IMR-90 (cell line): ENCODE results near the gene SOST. TPM values are rescaled to one million over a fixed set of nuclear protein-coding genes. Genes with fewer than 3 reads are reported as not detected.

Experiments
- ATAC-seq: fragments of 200-7000 bp; cut with Tn5 transposase; 2 replicates; pipeline ENCODE4 v1.9.1; 2020; ENCODE audit warnings: low read depth, mild to moderate bottlenecking, moderate library complexity
- BruUV-seq: library from RNA; stranded (reverse); fragments of 400-500 nt; replicated peaks from 2 replicates; lab custom pipeline; 2021; lab: Mats Ljungman, UMichigan
- CTCF ChIA-PET: fragments of 300-600 bp; formaldehyde crosslinking; extraction: SDS; loops from one replicate; lab custom pipeline; 2021; ENCODE audit warnings: antibody characterized with exemption; lab: Yijun Ruan, JAX
- POLR2A ChIA-PET: fragments of 300-600 bp; sonication (Branson Sonifier 250); formaldehyde crosslinking; loops from one replicate; lab custom pipeline; 2022; ENCODE audit warnings: antibody characterized with exemption; ENCODE audit not compliant: unreplicated experiment; lab: Charles Lee
- DNase-seq: peaks from one replicate; pipeline ENCODE4 v3.0.0; 2013
- H2AFZ ChIP-seq: replicated peaks from 2 replicates; pipeline ENCODE3; 2013; ENCODE audit warnings: low read length, mild to moderate bottlenecking; ENCODE audit not compliant: poor library complexity
- H2AK5ac ChIP-seq: 2 replicates; pipeline ENCODE4 v1.6.1; 2013; ENCODE audit warnings: low read depth, low read length, inconsistent platforms
- H2AK9ac ChIP-seq: replicated peaks from 2 replicates; pipeline ENCODE3; 2013; ENCODE audit warnings: mild to moderate bottlenecking, low read depth, low read length, moderate library complexity; ENCODE audit not compliant: poor library complexity
- H2BK120ac ChIP-seq: 2 replicates; pipeline ENCODE4 v1.6.1; 2013; ENCODE audit warnings: low read depth, low read length, inconsistent platforms
- H2BK15ac ChIP-seq: 3 replicates; pipeline ENCODE4 v1.6.1; 2013; ENCODE audit warnings: low read depth, low read length, inconsistent platforms
- H2BK20ac ChIP-seq: 2 replicates; pipeline ENCODE4 v1.6.1; 2013; ENCODE audit warnings: low read depth, mild to moderate bottlenecking, inconsistent platforms, low read length, moderate library complexity
- H2BK5ac ChIP-seq: 2 replicates; pipeline ENCODE4 v1.6.1; 2013; ENCODE audit warnings: mild to moderate bottlenecking, low read depth, low read length, inconsistent platforms; ENCODE audit not compliant: poor library complexity, severe bottlenecking
- H3K14ac ChIP-seq: replicated peaks from 2 replicates; pipeline ENCODE4 v1.6.1; 2013; ENCODE audit warnings: low read depth, low read length, inconsistent platforms
- H3K18ac ChIP-seq: 2 replicates; pipeline ENCODE4 v1.6.1; 2013; ENCODE audit warnings: low read depth, low read length, control low read depth
- H3K23ac ChIP-seq: 2 replicates; pipeline ENCODE4 v1.6.1; 2013; ENCODE audit warnings: low read depth, low read length, inconsistent platforms
- H3K27ac ChIP-seq: 2 replicates; pipeline ENCODE4 v1.5.1; 2013; ENCODE audit warnings: mild to moderate bottlenecking, control low read depth, low read length; ENCODE audit not compliant: insufficient read depth
- H3K27me3 ChIP-seq: 2 replicates; pipeline ENCODE4 v1.6.1; 2013; ENCODE audit warnings: low read length; ENCODE audit not compliant: control insufficient read depth, insufficient read depth
- H3K36me3 ChIP-seq: 2 replicates; pipeline ENCODE4 v1.6.1; 2013; ENCODE audit warnings: low read length, mixed read lengths; ENCODE audit not compliant: control insufficient read depth, insufficient read depth
- H3K4ac ChIP-seq: 2 replicates; pipeline ENCODE4 v1.6.1; 2013; ENCODE audit warnings: low read depth, low read length, inconsistent platforms
- H3K4me1 ChIP-seq: 2 replicates; pipeline ENCODE4 v1.6.1; 2013; ENCODE audit warnings: low read length, mixed read lengths; ENCODE audit not compliant: control insufficient read depth, insufficient read depth
- H3K4me2 ChIP-seq: 2 replicates; pipeline ENCODE4 v1.6.1; 2013; ENCODE audit warnings: low read depth, mild to moderate bottlenecking, control low read depth, low read length, moderate library complexity
- H3K4me3 ChIP-seq: 2 replicates; pipeline ENCODE4 v1.5.1; 2013; ENCODE audit warnings: low read depth, mild to moderate bottlenecking, control low read depth, low read length, moderate library complexity; ENCODE audit not compliant: insufficient read depth
- H3K56ac ChIP-seq: 2 replicates; pipeline ENCODE4 v1.6.1; 2013; ENCODE audit warnings: low read length, inconsistent platforms; ENCODE audit not compliant: insufficient read depth; ENCODE audit errors: extremely low read depth
- H3K79me1 ChIP-seq, 2 experiments: 2 replicates each; pipeline ENCODE4 v1.6.1; 2013; ENCODE audit warnings: low read length in 2 of 2, inconsistent platforms in 1 of 2, low read depth in 1 of 2
- H3K9ac ChIP-seq: 2 replicates; pipeline ENCODE4 v1.6.1; 2013; ENCODE audit warnings: low read depth, low read length, control low read depth
- H3K9me1 ChIP-seq: 2 replicates; pipeline ENCODE4 v1.6.1; 2013; ENCODE audit warnings: low read length, inconsistent platforms; ENCODE audit not compliant: insufficient read depth
- H3K9me3 ChIP-seq: 2 replicates; pipeline ENCODE4 v1.6.1; 2013; ENCODE audit warnings: low read length; ENCODE audit not compliant: control insufficient read depth, insufficient read depth
- H4K20me1 ChIP-seq: 2 replicates; pipeline ENCODE4 v1.6.1; 2013; ENCODE audit warnings: low read length, inconsistent platforms; ENCODE audit not compliant: insufficient read depth
- H4K5ac ChIP-seq: 2 replicates; pipeline ENCODE4 v1.6.1; 2013; ENCODE audit warnings: mild to moderate bottlenecking, low read depth, low read length, control low read depth
- H4K8ac ChIP-seq, 2 experiments: 2 replicates each; pipeline ENCODE4 v1.6.1; 2013; ENCODE audit warnings: low read depth in 2 of 2, low read length in 2 of 2, control low read depth in 1 of 2, inconsistent platforms in 1 of 2
- H4K91ac ChIP-seq: 2 replicates; pipeline ENCODE4 v1.6.1; 2013; ENCODE audit warnings: low read depth, low read length, inconsistent platforms; ENCODE audit not compliant: insufficient read depth
- CEBPB ChIP-seq: IDR thresholded peaks from 2 replicates; pipeline ENCODE4 v1.6.1; 2012; ENCODE audit warnings: low read depth, low read length, improper control_type of control experiment
- CHD1 ChIP-seq: IDR thresholded peaks from 2 replicates; pipeline ENCODE4 v1.6.1; 2012; ENCODE audit warnings: low read depth, low read length, improper control_type of control experiment
- FOS ChIP-seq: fragments of 150-350 bp; IDR thresholded peaks from 2 replicates; pipeline ENCODE4 v1.6.1; 2016; ENCODE audit warnings: low read depth, low read length
- MAFK ChIP-seq: IDR thresholded peaks from 2 replicates; pipeline ENCODE4 v1.6.1; 2012; ENCODE audit warnings: low read depth, low read length, improper control_type of control experiment
- MAZ ChIP-seq: IDR thresholded peaks from 2 replicates; pipeline ENCODE4 v1.6.1; 2012; ENCODE audit warnings: low read depth, mild to moderate bottlenecking, low read length, improper control_type of control experiment, moderate library complexity, borderline replicate concordance
- MXI1 ChIP-seq: IDR thresholded peaks from 2 replicates; pipeline ENCODE4 v1.6.1; 2012; ENCODE audit warnings: low read depth, mild to moderate bottlenecking, low read length, moderate library complexity, borderline replicate concordance
- NFE2L2 ChIP-seq: fragments of 150-350 bp; IDR thresholded peaks from 2 replicates; pipeline ENCODE4 v1.6.1; 2016; ENCODE audit warnings: low read depth, mild to moderate bottlenecking, low read length
- RAD21 ChIP-seq: IDR thresholded peaks from 2 replicates; pipeline ENCODE4 v1.6.1; 2012; ENCODE audit warnings: low read length, improper control_type of control experiment
- RCOR1 ChIP-seq: IDR thresholded peaks from 2 replicates; pipeline ENCODE4 v1.6.1; 2012; ENCODE audit warnings: mild to moderate bottlenecking, low read length, improper control_type of control experiment; ENCODE audit not compliant: insufficient replicate concordance
- SMC3 ChIP-seq: fragments of 150-350 bp; IDR thresholded peaks from 2 replicates; pipeline ENCODE4 v1.6.1; 2016; ENCODE audit warnings: low read depth, mild to moderate bottlenecking, antibody characterized with exemption, low read length, moderate library complexity
- WGBS, 2 experiments: methylation state at CpG; one replicate each; pipeline versions ENCODE4 v1.1.5 to v1.1.7; 2013; ENCODE audit warnings: missing lambda C conversion rate in 2 of 2; ENCODE audit not compliant: insufficient read length in 1 of 2; ENCODE audit errors: extremely low coverage in 2 of 2; 5-methylcytosine and 5-hydroxymethylcytosine counted together
- dilution Hi-C: fragments of 300-500 bp; cut with HindIII; formaldehyde crosslinking; loops from one replicate; pipeline ENCODE4 v1.14.3; 2018; ENCODE audit warnings: low sequenced_read_pairs; ENCODE audit not compliant: unreplicated experiment
- in situ Hi-C: fragments of 300-500 bp; cut with MboI; formaldehyde crosslinking; loops from 3 replicates; pipeline ENCODE4 v1.14.3; 2019; ENCODE audit warnings: low sequenced_read_pairs, inconsistent platforms, mixed read lengths
- intact Hi-C: fragments of 100-400 bp; cut with micrococcal nuclease; formaldehyde crosslinking; loops from 2 replicates; pipeline ENCODE4 v1.10.0; 2022
- polyA plus RNA-seq, 3 experiments: library from polyadenylated mRNA; depleted of rRNA; stranded (reverse); fragments of >200 nt; gene quantifications; 2 replicates each; pipeline ENCODE4 v1.2.3, GENCODE V29; 2012; ENCODE audit warnings: low replicate concordance in 1 of 3
- total RNA-seq: library from RNA; depleted of rRNA; stranded (reverse); fragments of >200 nt; gene quantifications from 2 replicates; pipeline ENCODE4 v1.2.3, GENCODE V29; 2012
- TF ChIP-seq, protein P1 (sequence below): fragments of 150-350 bp; IDR thresholded peaks from 2 replicates; pipeline ENCODE4 v1.6.1; 2016; ENCODE audit warnings: low read depth, mild to moderate bottlenecking, low read length, moderate library complexity, borderline replicate concordance
- TF ChIP-seq, protein P2 (sequence below): fragments of 150-350 bp; IDR thresholded peaks from 2 replicates; pipeline ENCODE4 v1.6.1; 2017; ENCODE audit warnings: mild to moderate bottlenecking, antibody characterized with exemption, low read length, low read depth

The SOST gene
- total and polyA plus RNA-seq, 2 of the 4 experiments (the other 2 are of a cell fraction) = not detected

DNA sequence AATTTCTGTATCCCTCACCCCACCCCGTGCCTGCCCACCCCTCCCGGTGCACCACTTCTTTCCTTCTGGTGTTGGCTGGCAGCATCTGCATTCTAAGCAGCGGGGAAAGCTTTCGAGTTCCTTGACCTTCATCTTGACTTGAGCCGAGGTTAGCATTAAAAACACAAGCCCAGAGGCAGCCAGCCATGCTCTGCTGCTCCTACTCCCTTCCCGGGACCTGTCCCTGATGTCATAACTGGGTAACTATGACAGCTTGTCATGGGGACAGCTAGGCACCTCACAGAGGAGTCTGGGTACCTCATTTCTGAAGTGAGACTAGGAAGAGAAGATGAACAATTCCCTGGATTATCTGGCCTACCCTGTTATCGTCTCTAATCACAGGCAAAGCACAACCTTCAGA is 21.5 kb upstream of the SOST start, which contains the start of gene CFAP97D1:
Gene CFAP97D1, plus strand, starts transcription at position 301 of the 400 bp plus-strand sequence. Its CDS starts 28 bp downstream, at position 329.
- peak within 1 kb of the TSS; percentile 66; the same call in 1 of the 2 replicates for H3K27ac ChIP-seq
- CTCF ChIA-PET = no interaction called here

More for the DNA sequence above, 21.5 kb upstream of the SOST start, which contains the start of gene CFAP97D1:
- no TSS peak for BruUV-seq
- H4K8ac ChIP-seq = peak within 1 kb of the TSS; percentile 87 to 91; a peak in 3 of 4 replicates
- TF ChIP-seq MAZ (no peak), MXI1 (no peak), RCOR1 (no peak), NFE2L2 (no peak), CHD1 (no peak), FOS (no peak), RAD21 (no peak), CEBPB (no peak), SMC3 (no peak), MAFK (no peak)
- TF ChIP-seq, protein P1, sequence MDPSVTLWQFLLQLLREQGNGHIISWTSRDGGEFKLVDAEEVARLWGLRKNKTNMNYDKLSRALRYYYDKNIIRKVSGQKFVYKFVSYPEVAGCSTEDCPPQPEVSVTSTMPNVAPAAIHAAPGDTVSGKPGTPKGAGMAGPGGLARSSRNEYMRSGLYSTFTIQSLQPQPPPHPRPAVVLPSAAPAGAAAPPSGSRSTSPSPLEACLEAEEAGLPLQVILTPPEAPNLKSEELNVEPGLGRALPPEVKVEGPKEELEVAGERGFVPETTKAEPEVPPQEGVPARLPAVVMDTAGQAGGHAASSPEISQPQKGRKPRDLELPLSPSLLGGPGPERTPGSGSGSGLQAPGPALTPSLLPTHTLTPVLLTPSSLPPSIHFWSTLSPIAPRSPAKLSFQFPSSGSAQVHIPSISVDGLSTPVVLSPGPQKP = no peak
- TF ChIP-seq, protein P2, sequence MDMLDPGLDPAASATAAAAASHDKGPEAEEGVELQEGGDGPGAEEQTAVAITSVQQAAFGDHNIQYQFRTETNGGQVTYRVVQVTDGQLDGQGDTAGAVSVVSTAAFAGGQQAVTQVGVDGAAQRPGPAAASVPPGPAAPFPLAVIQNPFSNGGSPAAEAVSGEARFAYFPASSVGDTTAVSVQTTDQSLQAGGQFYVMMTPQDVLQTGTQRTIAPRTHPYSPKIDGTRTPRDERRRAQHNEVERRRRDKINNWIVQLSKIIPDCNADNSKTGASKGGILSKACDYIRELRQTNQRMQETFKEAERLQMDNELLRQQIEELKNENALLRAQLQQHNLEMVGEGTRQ = no peak
- no peak within 1 kb of the TSS; the same call in 2 of the 3 replicates for H2BK15ac ChIP-seq
- POLR2A ChIA-PET = no interaction called here
- H3K4me2 ChIP-seq = peak within 1 kb of the TSS; percentile 93
- peaks cover 23% of the 10 kb centered on the region for H3K9me1 ChIP-seq
- H4K20me1 ChIP-seq = peaks cover 21% of the 10 kb centered on the region
- intact Hi-C loops (loop anchor here (5.0 kb wide), 2 partner anchors 67 to 382 kb away; partner anchors contain the start of gene CD300LG), dilution Hi-C loops (no loop called here), in situ Hi-C loops (no loop called here)
- no peak for ATAC-seq
- peak within 1 kb of the TSS; percentile 86 for H2AK9ac ChIP-seq
- H2BK120ac ChIP-seq = peak within 1 kb of the TSS; percentile 22; the same call in 1 of the 2 replicates
- no peaks in the 10 kb centered on the region for H3K27me3 ChIP-seq
- H2BK20ac ChIP-seq = no peak within 1 kb of the TSS
- H3K14ac ChIP-seq = peak within 1 kb of the TSS; percentile 92; the same call in 1 of the 2 replicates
- DNase-seq = no peak
- peak within 1 kb of the TSS; percentile 85 for H3K23ac ChIP-seq
- 0 out of 2 replicates have a peak within 1 kb of the TSS, but pooled peaks have one; percentile 58 for H4K91ac ChIP-seq
- WGBS, 2 experiments = 90% methylated on average over 2 of the region's 7 CpGs; no CpG with 5 or more reads in 1 of the 2 experiments
- peak within 1 kb of the TSS; percentile 80 for H3K9ac ChIP-seq
- H3K4ac ChIP-seq = peak within 1 kb of the TSS; percentile 90; the same call in 1 of the 2 replicates
- peaks cover 9% of the 10 kb centered on the region for H3K4me1 ChIP-seq
- peaks cover 8% of the 10 kb centered on the region; the same call in 1 of the 2 replicates for H3K36me3 ChIP-seq
- peak within 1 kb of the TSS; percentile 97 for H2AFZ ChIP-seq
- no peak within 1 kb of the TSS for H3K18ac ChIP-seq
- peak within 1 kb of the TSS; percentile 35 for H2AK5ac ChIP-seq
- no peak within 1 kb of the TSS for H2BK5ac ChIP-seq
- peaks cover 9 to 29% of the 10 kb centered on the region in 2 experiments for H3K79me1 ChIP-seq
- H3K9me3 ChIP-seq = no peaks in the 10 kb centered on the region
- peak within 1 kb of the TSS; percentile 83; the same call in 1 of the 2 replicates for H3K56ac ChIP-seq
- peak within 1 kb of the TSS; percentile 25; the same call in 1 of the 2 replicates for H4K5ac ChIP-seq
- peak within 1 kb of the TSS; percentile 67 for H3K4me3 ChIP-seq
